ENCODE measurements around the gene SHC1. TPM values are rescaled to one million over a fixed set of nuclear protein-coding genes. Genes with fewer than 3 reads are reported as not detected.
A peak's percentile ranks its signal among the peaks of the same experiment; 100 is the strongest.

Gene SHC1
- total and polyA plus RNA-seq, 3 experiments from 2014 or later = 32.7 to 40.8 (median 37.4) TPM

- H3K27ac ChIP-seq (ENCODE audit: low read depth, low read length) = no peak overlapping the region
- Mint-ChIP-seq H3K4me3 (peak overlapping the region; percentile 33 to 71 (median 60)), H3K36me3 (peaks cover 0 to 6% (median 0%) of the 10 kb centered on the region in 3 donors), H3K27ac (peak overlapping the region; percentile 66 to 97 (median 92)), H3K9me3 (no peaks in the 10 kb centered on the region), H3K4me1 (peaks cover 54 to 80% (median 58%) of the 10 kb centered on the region in 3 donors), H3K27me3 (no peaks in the 10 kb centered on the region)
- peaks cover 68% of the 10 kb centered on the region for H3K4me1 ChIP-seq (ENCODE audit: insufficient read depth, low read length)
- CTCF ChIA-PET = interaction anchor here (0.6 to 16.7 kb wide), 6 partner anchors 8 to 79 kb away, joined by 3 to 207 read pairs (median 4); partner anchors contain the start of genes CKS1B, LENEP, PMVK and ZBTB7B
- POLR2A ChIA-PET = interaction anchor here (0.6 to 1.3 kb wide), 5 partner anchors 31 to 398 kb away, joined by 3 to 10 read pairs (median 4); partner anchors contain the start of gene KRTCAP2
- H3K4me3 ChIP-seq (ENCODE audit: low read length) = no peak overlapping the region
- H3K27me3 ChIP-seq (ENCODE audit: insufficient read depth, low read length, poor library complexity, severe bottlenecking) = no peaks in the 10 kb centered on the region
- DNase-seq = no peak
- H3K9me3 ChIP-seq (ENCODE audit: low read length) = no peaks in the 10 kb centered on the region
- H3K36me3 ChIP-seq (ENCODE audit: insufficient read depth, low read length) = no peaks in the 10 kb centered on the region
Observed at GRCh38 chr1:155006601-155007101, 36.1 kb upstream of the SHC1 start.

- POLR2A ChIA-PET = interaction anchor here (0.6 to 3.3 kb wide), 2 partner anchors 10 to 12 kb away, joined by 4 to 7 read pairs; no protein-coding TSS in a partner anchor
- Histone ChIP-seq H3K27me3 (ENCODE audit: insufficient read depth, low read length, poor library complexity, severe bottlenecking) (no peaks in the 10 kb centered on the region), H3K4me1 (ENCODE audit: insufficient read depth, low read length) (peaks cover 55% of the 10 kb centered on the region), H3K27ac (ENCODE audit: low read depth, low read length) (peak overlapping the region; percentile 87), H3K9me3 (ENCODE audit: low read length) (no peaks in the 10 kb centered on the region), H3K36me3 (ENCODE audit: insufficient read depth, low read length) (no peaks in the 10 kb centered on the region), H3K4me3 (ENCODE audit: low read length) (peak overlapping the region; percentile 94)
- H3K27me3 Mint-ChIP-seq = no peaks in the 10 kb centered on the region
- peak overlapping the region; percentile 47 to 88 (median 75) for H3K4me3 Mint-ChIP-seq
- H3K27ac Mint-ChIP-seq = peak overlapping the region; percentile 65 to 97 (median 92)
- CTCF ChIA-PET = interaction anchor here (1.0 to 13.6 kb wide), 4 partner anchors 9 to 80 kb away, joined by 3 to 207 read pairs (median 20); partner anchors contain the start of gene LENEP
- H3K9me3 Mint-ChIP-seq = no peaks in the 10 kb centered on the region
- DNase-seq = peak in 2 of 5 donors; percentile 35 to 63
- peaks cover 0 to 6% (median 0%) of the 10 kb centered on the region in 3 donors for H3K36me3 Mint-ChIP-seq
- peaks cover 47 to 69% (median 50%) of the 10 kb centered on the region in 3 donors for H3K4me1 Mint-ChIP-seq
Observed at GRCh38 chr1:155005076-155006011, 34.8 kb upstream of the SHC1 start.

GRCh38 chr1:155004352-155005075, 34.0 kb upstream of the SHC1 start:
- Mint-ChIP-seq H3K36me3 (peaks cover 0 to 6% (median 0%) of the 10 kb centered on the region in 3 donors), H3K4me1 (peaks cover 45 to 69% (median 49%) of the 10 kb centered on the region in 3 donors), H3K27ac (peak overlapping the region; percentile 87 to 97 (median 92)), H3K27me3 (no peaks in the 10 kb centered on the region), H3K4me3 (peak overlapping the region; percentile 82 to 95 (median 87)), H3K9me3 (no peaks in the 10 kb centered on the region)
- peaks cover 47% of the 10 kb centered on the region for H3K4me1 ChIP-seq (ENCODE audit: insufficient read depth, low read length)
- peak overlapping the region; percentile 87 for H3K27ac ChIP-seq (ENCODE audit: low read depth, low read length)
- no peaks in the 10 kb centered on the region for H3K9me3 ChIP-seq (ENCODE audit: low read length)
- no peaks in the 10 kb centered on the region for H3K36me3 ChIP-seq (ENCODE audit: insufficient read depth, low read length)
- DNase-seq = no peak
- H3K4me3 ChIP-seq (ENCODE audit: low read length) = peak overlapping the region; percentile 94
- H3K27me3 ChIP-seq (ENCODE audit: insufficient read depth, low read length, poor library complexity, severe bottlenecking) = no peaks in the 10 kb centered on the region
- POLR2A ChIA-PET = interaction anchor here (0.6 to 3.3 kb wide), 3 partner anchors 11 to 44 kb away, joined by 4 to 7 read pairs (median 5); no protein-coding TSS in a partner anchor
- CTCF ChIA-PET = interaction anchor here (1.0 to 13.6 kb wide), 2 partner anchors 10 kb away, joined by 3 to 207 read pairs; partner anchors contain the start of gene LENEP

DNA sequence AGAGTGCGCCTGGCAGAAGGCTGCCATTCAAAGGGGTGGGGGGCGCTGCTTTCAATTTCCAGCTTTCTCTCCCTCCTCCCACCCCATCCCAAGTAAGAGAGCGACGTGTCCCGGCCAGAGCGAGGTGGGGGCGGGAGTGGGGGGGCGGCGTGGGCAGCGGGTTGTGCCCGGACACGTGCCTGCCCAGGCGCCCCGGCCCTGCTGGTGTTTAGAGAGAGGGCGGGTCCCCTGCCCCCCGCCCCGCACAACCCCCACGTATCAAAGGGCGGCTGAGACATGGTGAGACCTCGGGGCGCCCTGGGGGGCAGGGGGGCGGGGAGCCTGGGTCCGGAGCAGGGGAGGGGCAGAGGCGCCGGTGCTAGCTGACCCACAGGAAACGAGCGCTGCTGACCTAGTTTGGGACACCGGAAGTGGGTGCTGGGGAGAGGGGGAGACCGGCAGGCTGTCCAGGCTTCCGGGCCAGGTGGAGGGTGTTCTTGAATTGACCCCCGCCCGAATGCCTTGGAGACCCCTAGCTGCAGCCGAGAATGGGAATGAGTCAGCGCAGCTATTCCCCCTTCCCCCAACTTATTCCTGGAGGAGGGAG, 33.3 kb upstream of the SHC1 start:
- ChIA-PET CTCF (interaction anchor here (1.0 to 13.6 kb wide), 2 partner anchors 10 to 11 kb away, joined by 3 to 207 read pairs; partner anchors contain the start of gene LENEP), POLR2A (interaction anchor here (0.6 to 3.3 kb wide), 2 partner anchors 13 to 43 kb away, joined by 5 to 7 read pairs; no protein-coding TSS in a partner anchor)
- Histone ChIP-seq H3K4me1 (ENCODE audit: insufficient read depth, low read length) (peaks cover 49% of the 10 kb centered on the region), H3K9me3 (ENCODE audit: low read length) (no peaks in the 10 kb centered on the region), H3K27ac (ENCODE audit: low read depth, low read length) (peak overlapping the region; percentile 87), H3K36me3 (ENCODE audit: insufficient read depth, low read length) (no peaks in the 10 kb centered on the region), H3K4me3 (ENCODE audit: low read length) (peak overlapping the region; percentile 94), H3K27me3 (ENCODE audit: insufficient read depth, low read length, poor library complexity, severe bottlenecking) (no peaks in the 10 kb centered on the region)
- H3K4me1 Mint-ChIP-seq = peaks cover 45 to 67% (median 50%) of the 10 kb centered on the region in 3 donors
- H3K36me3 Mint-ChIP-seq = peaks cover 0 to 6% (median 0%) of the 10 kb centered on the region in 3 donors
- peak in 1 of 5 donors; percentile 22 for DNase-seq
- H3K4me3 Mint-ChIP-seq = peak overlapping the region; percentile 93 to 96 (median 95)
- H3K27me3 Mint-ChIP-seq = no peaks in the 10 kb centered on the region
- peak overlapping the region; percentile 89 to 98 (median 92) for H3K27ac Mint-ChIP-seq
- H3K9me3 Mint-ChIP-seq = no peaks in the 10 kb centered on the region

GRCh38 chr1:155003227-155003765, 32.7 kb upstream of the SHC1 start:
- H3K9me3 Mint-ChIP-seq = no peaks in the 10 kb centered on the region
- peaks cover 47 to 66% (median 52%) of the 10 kb centered on the region in 3 donors for H3K4me1 Mint-ChIP-seq
- Histone ChIP-seq H3K9me3 (ENCODE audit: low read length) (no peaks in the 10 kb centered on the region), H3K4me1 (ENCODE audit: insufficient read depth, low read length) (peaks cover 49% of the 10 kb centered on the region), H3K27me3 (ENCODE audit: insufficient read depth, low read length, poor library complexity, severe bottlenecking) (no peaks in the 10 kb centered on the region), H3K4me3 (ENCODE audit: low read length) (peak overlapping the region; percentile 94), H3K27ac (ENCODE audit: low read depth, low read length) (peak overlapping the region; percentile 87), H3K36me3 (ENCODE audit: insufficient read depth, low read length) (no peaks in the 10 kb centered on the region)
- H3K27ac Mint-ChIP-seq = peak overlapping the region; percentile 83 to 98 (median 91)
- H3K36me3 Mint-ChIP-seq = peaks cover 0 to 6% (median 0%) of the 10 kb centered on the region in 3 donors
- H3K4me3 Mint-ChIP-seq = peak overlapping the region; percentile 93 to 96 (median 95)
- peak in 1 of 5 donors; percentile 27 for DNase-seq
- ChIA-PET CTCF (interaction anchor here (13.6 kb wide), 1 partner anchor 11 kb away, joined by 207 read pairs; no protein-coding TSS in a partner anchor), POLR2A (interaction anchor here (3.3 kb wide), 1 partner anchor 14 kb away, joined by 7 read pairs; no protein-coding TSS in a partner anchor)
- no peaks in the 10 kb centered on the region for H3K27me3 Mint-ChIP-seq

DNA sequence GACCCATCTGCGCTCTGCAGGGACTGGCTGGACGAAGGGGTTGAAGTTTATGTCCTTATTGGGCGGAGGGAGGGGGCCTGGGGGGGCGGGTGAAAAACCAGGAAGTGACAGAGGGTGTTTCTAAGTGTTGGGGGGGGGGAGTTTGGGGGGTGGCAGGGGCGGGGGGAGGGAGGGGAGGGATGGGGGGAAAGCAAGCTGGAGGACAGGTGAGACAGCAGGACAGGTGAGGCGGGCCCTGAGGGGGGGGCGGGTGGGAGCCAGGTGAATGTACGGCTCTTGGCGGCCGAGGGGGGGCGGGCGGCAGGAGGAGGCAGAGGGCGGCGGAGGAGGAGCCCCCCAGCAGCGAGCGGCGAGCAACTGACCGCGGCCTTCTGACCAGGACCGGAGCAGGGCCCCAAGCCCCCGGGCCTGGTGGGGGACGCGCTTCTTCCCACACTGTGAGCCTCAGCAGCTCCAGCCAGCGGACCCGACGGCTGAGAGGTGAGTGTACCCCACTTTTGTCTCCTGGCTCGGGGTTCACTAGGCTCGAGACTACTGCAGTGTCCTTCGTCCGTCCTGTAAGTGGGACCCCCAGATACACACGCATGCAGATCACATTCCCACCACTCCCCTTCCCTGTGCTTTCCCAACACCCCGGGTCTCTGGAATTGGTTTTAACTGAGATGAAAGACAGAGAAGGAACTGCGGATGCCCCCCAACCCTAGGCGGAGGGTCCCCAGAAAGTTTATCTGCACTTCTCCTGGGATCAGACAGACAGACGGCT, 32.1 kb upstream of the SHC1 start, which contains the start of gene ZBTB7B:
TSS of gene ZBTB7B (plus strand) at position 339 of the 763 bp plus-strand sequence. CDS start 11,859 bp downstream, outside the sequence.
- no peaks in the 10 kb centered on the region for H3K9me3 ChIP-seq (ENCODE audit: low read length)
- peak within 1 kb of the TSS; percentile 90 for H3K27ac ChIP-seq (ENCODE audit: low read depth, low read length)
- no peaks in the 10 kb centered on the region for H3K27me3 Mint-ChIP-seq
- ChIA-PET POLR2A (interaction anchor here (0.6 to 3.3 kb wide), 4 partner anchors 13 to 1276 kb away, joined by 3 to 16 read pairs (median 6); partner anchors contain the start of gene FLAD1), CTCF (interaction anchor here (1.2 to 13.6 kb wide), 3 partner anchors 12 to 59 kb away, joined by 3 to 207 read pairs (median 74); partner anchors contain the start of gene FLAD1)
- H3K9me3 Mint-ChIP-seq = no peaks in the 10 kb centered on the region
- no peaks in the 10 kb centered on the region for H3K27me3 ChIP-seq (ENCODE audit: insufficient read depth, low read length, poor library complexity, severe bottlenecking)
- peaks cover 49% of the 10 kb centered on the region for H3K4me1 ChIP-seq (ENCODE audit: insufficient read depth, low read length)
- peaks cover 0 to 6% (median 0%) of the 10 kb centered on the region in 3 donors for H3K36me3 Mint-ChIP-seq
- peak in 1 of 5 donors; percentile 56 for DNase-seq
- peak within 1 kb of the TSS; percentile 93 to 97 (median 95) for H3K4me3 Mint-ChIP-seq
- peak within 1 kb of the TSS; percentile 91 to 98 (median 94) for H3K27ac Mint-ChIP-seq
- peaks cover 47 to 65% (median 52%) of the 10 kb centered on the region in 3 donors for H3K4me1 Mint-ChIP-seq
- H3K36me3 ChIP-seq (ENCODE audit: insufficient read depth, low read length) = no peaks in the 10 kb centered on the region
- H3K4me3 ChIP-seq (ENCODE audit: low read length) = peak within 1 kb of the TSS; percentile 95
